A673 (cell line): ENCODE data around the gene TADA3. TPM values are rescaled to one million over a fixed set of nuclear protein-coding genes. Genes with fewer than 3 reads are reported as not detected.

Experiments
- BruUV-seq: library from RNA; stranded (reverse); fragments of 400-500 nt; replicated peaks from 2 replicates; lab custom pipeline; 2021; lab: Mats Ljungman, UMichigan
- CTCF ChIA-PET: fragments of 300-600 bp; sonication (Branson Sonifier 250); formaldehyde crosslinking; loops from one replicate; lab custom pipeline; 2022; ENCODE audit warnings: antibody characterized with exemption; lab: Charles Lee
- POLR2A ChIA-PET: fragments of 300-600 bp; sonication (Branson Sonifier 250); formaldehyde crosslinking; loops from one replicate; lab custom pipeline; 2022; ENCODE audit warnings: antibody characterized with exemption; ENCODE audit not compliant: low non-redundant PET; lab: Charles Lee
- DNase-seq: peaks from one replicate; pipeline ENCODE4 v3.0.0-alpha.2; 2015; ENCODE audit warnings: low spot score
- H3K27ac ChIP-seq: fragments of 200-600 bp; sonication (generic); 2 replicates; pipeline ENCODE4 v1.5.1; 2016; ENCODE audit warnings: mixed run types, low read depth, mild to moderate bottlenecking, mixed read lengths, antibody characterized with exemption, low read length; ENCODE audit not compliant: poor library complexity, severe bottlenecking
- H3K27me3 ChIP-seq: fragments of 200-600 bp; sonication (generic); replicated peaks from 2 replicates; pipeline ENCODE4 v1.6.1; 2017; ENCODE audit warnings: mixed run types, low read depth, mild to moderate bottlenecking, mixed read lengths, antibody characterized with exemption, low read length; ENCODE audit not compliant: insufficient read depth, poor library complexity
- H3K36me3 ChIP-seq: fragments of 200-600 bp; sonication (generic); 2 replicates; pipeline ENCODE4 v1.6.1; 2016; ENCODE audit warnings: mixed run types, mild to moderate bottlenecking, mixed read lengths, antibody characterized with exemption, low read length; ENCODE audit not compliant: insufficient read depth, poor library complexity, severe bottlenecking
- H3K4me1 ChIP-seq: fragments of 200-600 bp; sonication (generic); 2 replicates; pipeline ENCODE4 v1.6.1; 2017; ENCODE audit warnings: mixed run types, mild to moderate bottlenecking, mixed read lengths, antibody characterized with exemption, low read length; ENCODE audit not compliant: insufficient read depth, poor library complexity, severe bottlenecking
- H3K4me3 ChIP-seq: fragments of 200-600 bp; sonication (generic); 2 replicates; pipeline ENCODE4 v1.5.1; 2016; ENCODE audit warnings: low read depth, mixed run types, mild to moderate bottlenecking, mixed read lengths, low read length; ENCODE audit not compliant: poor library complexity, severe bottlenecking
- H3K9me3 ChIP-seq: fragments of 200-600 bp; sonication (generic); 2 replicates; pipeline ENCODE4 v1.6.1; 2016; ENCODE audit warnings: mixed run types, low read depth, mild to moderate bottlenecking, mixed read lengths, antibody characterized with exemption, low read length; ENCODE audit not compliant: poor library complexity, severe bottlenecking
- CTCF ChIP-seq: fragments of 300-800, 200-600 bp; sonication (generic); conservative IDR thresholded peaks from 2 replicates; pipeline ENCODE4 v1.5.1; 2017; ENCODE audit warnings: low read depth, mild to moderate bottlenecking, antibody characterized with exemption, low read length, moderate library complexity, mixed read lengths
- EZH2 ChIP-seq: fragments of 200-600 bp; sonication (generic); IDR thresholded peaks from 2 replicates; pipeline ENCODE4 v1.6.1; 2017; ENCODE audit warnings: borderline replicate concordance, low read depth, mild to moderate bottlenecking, mixed read lengths, antibody characterized with exemption, low read length; ENCODE audit not compliant: poor library complexity, severe bottlenecking
- intact Hi-C: fragments of 100-400 bp; cut with micrococcal nuclease; formaldehyde crosslinking; loops from one replicate; pipeline ENCODE4 v1.10.0; 2022; ENCODE audit not compliant: unreplicated experiment
- total RNA-seq: library from RNA; stranded (reverse); gene quantifications from 2 replicates; pipeline ENCODE4 v1.2.3, GENCODE V29; 2021

The TADA3 gene
- total RNA-seq, 1 experiment from 2014 or later, result 46.1 TPM

GRCh38 chr3:9837701-9838582, 45.7 kb upstream of the TADA3 start:
- intact Hi-C loops, result no loop called here
- no TSS peak for BruUV-seq
- Histone ChIP-seq H3K9me3 (no peaks in the 10 kb centered on the region), H3K4me1 (no peaks in the 10 kb centered on the region), H3K27me3 (no peaks in the 10 kb centered on the region), H3K27ac (no peak overlapping the region), H3K4me3 (no peak overlapping the region), H3K36me3 (peaks cover 26% of the 10 kb centered on the region)
- no peak for TF ChIP-seq EZH2
- no peak for TF ChIP-seq CTCF
- ChIA-PET CTCF (no interaction called here), POLR2A (no interaction called here)
- no peak for DNase-seq

- Histone ChIP-seq H3K4me1 (no peaks in the 10 kb centered on the region), H3K9me3 (no peaks in the 10 kb centered on the region), H3K27ac (no peak overlapping the region), H3K4me3 (no peak overlapping the region), H3K27me3 (no peaks in the 10 kb centered on the region), H3K36me3 (no peaks in the 10 kb centered on the region)
- intact Hi-C loops, result no loop called here
- CTCF ChIA-PET, result no interaction called here
- no peak for DNase-seq
- TF ChIP-seq CTCF (no peak), EZH2 (no peak)
- POLR2A ChIA-PET, result no interaction called here
- no TSS peak for BruUV-seq
These were observed 42.5 kb upstream of the TADA3 start for GRCh38 chr3:9834520-9835380.

- ChIA-PET CTCF (no interaction called here), POLR2A (no interaction called here)
- BruUV-seq, result no TSS peak
- intact Hi-C loops, result no loop called here
- H3K36me3 ChIP-seq, result no peaks in the 10 kb centered on the region
- TF ChIP-seq EZH2 (no peak), CTCF (no peak)
- DNase-seq, result no peak
- no peaks in the 10 kb centered on the region for H3K4me1 ChIP-seq
- H3K27ac ChIP-seq, result no peak overlapping the region
- no peak overlapping the region for H3K4me3 ChIP-seq
- no peaks in the 10 kb centered on the region for H3K9me3 ChIP-seq
- H3K27me3 ChIP-seq, result no peaks in the 10 kb centered on the region
These were observed 40.8 kb upstream of the TADA3 start for GRCh38 chr3:9833078-9833477.
